ENCODE data around the gene SRRM2.

DNA sequence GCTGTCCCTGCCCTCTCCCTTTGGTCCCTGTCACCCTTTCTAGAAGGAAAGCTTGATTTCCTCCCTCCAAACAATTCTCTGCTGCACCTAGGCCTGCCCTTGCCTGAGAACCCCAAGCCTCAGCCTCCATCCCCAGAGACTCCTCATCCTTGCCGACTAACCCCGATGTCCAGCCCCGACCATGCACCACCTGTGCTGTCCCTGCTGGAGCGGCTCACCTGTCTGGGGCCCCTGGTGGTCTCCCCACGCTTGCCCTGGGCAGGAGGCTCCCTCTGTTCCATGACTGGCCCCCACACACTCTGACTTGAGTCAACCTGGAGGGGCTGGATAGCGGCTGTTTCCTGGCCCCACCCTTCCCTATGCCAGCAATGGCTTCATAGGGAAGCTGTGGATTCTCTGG lies 12.0 kb upstream of the SRRM2 start:
- TF ChIP-seq RBBP5 (IDR thresholded peaks at IDR 0.05; ENCODE audit: borderline replicate concordance, insufficient read depth, low read length, poor library complexity, severe bottlenecking) = no peak
- TF ChIP-seq, protein P1, sequence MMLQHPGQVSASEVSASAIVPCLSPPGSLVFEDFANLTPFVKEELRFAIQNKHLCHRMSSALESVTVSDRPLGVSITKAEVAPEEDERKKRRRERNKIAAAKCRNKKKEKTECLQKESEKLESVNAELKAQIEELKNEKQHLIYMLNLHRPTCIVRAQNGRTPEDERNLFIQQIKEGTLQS (IDR thresholded peaks at IDR 0.05) = no peak
- TF ChIP-seq, protein P1 (CRISPR knock-in tag; conservative IDR thresholded peaks at IDR 0.05) = no peak
- no peak for TF ChIP-seq RFX5 (IDR thresholded peaks at IDR 0.05; ENCODE audit: low read depth, low read length)
- no peak for TF ChIP-seq FOXM1 (IDR thresholded peaks at IDR 0.05; ENCODE audit: low read depth)
- TF ChIP-seq FOXM1 (CRISPR knock-in tag; IDR thresholded peaks at IDR 0.05; ENCODE audit: low read depth) = no peak
- no peak for TF ChIP-seq HCFC1 (IDR thresholded peaks at IDR 0.05; ENCODE audit: low read depth, low read length)
- TF ChIP-seq EZH2 (IDR thresholded peaks at IDR 0.05; ENCODE audit: borderline replicate concordance, low read depth, low read length) = no peak
- TF ChIP-seq ZFX (CRISPR knock-in tag; IDR thresholded peaks at IDR 0.05) = no peak
